ENCODE measurements around the gene PGF.

The PGF gene

DNA sequence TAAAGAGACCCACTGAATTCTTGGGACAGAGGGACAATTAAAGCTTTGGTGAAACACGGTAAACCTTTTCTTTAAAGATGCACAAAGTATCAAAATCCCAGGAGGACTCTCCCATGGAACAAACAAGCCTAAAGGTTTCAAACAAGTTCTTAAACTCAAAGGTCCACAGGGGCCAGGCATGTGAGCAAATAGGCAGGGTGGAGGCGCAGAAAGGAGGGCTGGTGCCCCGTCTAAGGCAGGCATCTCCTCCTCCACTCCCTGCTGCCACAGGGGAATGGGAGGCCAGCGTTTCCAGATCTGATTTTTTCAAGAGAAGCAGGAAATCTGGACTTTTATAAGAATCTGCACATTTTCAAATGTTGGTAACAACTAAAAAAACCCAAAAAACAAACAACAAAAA is 40.0 kb downstream of the PGF start:
- Histone ChIP-seq H3K4me3 (no peak overlapping the region), H3K4me1 (peaks cover 0 to 31% (median 20%) of the 10 kb centered on the region in 4 donors), H3K36me3 (peaks cover 0 to 8% (median 7%) of the 10 kb centered on the region in 3 donors), H3K27ac (no peak overlapping the region), H3K9me3 (no peaks in the 10 kb centered on the region), H3K27me3 (no peaks in the 10 kb centered on the region)
- DNase-seq: peak in 1 of 2 donors; percentile 29
- intact Hi-C loops (cut with DNase I; ENCODE audit: low total_unique reads): no loop called here
- TF ChIP-seq, protein P1, sequence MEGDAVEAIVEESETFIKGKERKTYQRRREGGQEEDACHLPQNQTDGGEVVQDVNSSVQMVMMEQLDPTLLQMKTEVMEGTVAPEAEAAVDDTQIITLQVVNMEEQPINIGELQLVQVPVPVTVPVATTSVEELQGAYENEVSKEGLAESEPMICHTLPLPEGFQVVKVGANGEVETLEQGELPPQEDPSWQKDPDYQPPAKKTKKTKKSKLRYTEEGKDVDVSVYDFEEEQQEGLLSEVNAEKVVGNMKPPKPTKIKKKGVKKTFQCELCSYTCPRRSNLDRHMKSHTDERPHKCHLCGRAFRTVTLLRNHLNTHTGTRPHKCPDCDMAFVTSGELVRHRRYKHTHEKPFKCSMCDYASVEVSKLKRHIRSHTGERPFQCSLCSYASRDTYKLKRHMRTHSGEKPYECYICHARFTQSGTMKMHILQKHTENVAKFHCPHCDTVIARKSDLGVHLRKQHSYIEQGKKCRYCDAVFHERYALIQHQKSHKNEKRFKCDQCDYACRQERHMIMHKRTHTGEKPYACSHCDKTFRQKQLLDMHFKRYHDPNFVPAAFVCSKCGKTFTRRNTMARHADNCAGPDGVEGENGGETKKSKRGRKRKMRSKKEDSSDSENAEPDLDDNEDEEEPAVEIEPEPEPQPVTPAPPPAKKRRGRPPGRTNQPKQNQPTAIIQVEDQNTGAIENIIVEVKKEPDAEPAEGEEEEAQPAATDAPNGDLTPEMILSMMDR (IDR thresholded peaks at IDR 0.05): no peak

DNA sequence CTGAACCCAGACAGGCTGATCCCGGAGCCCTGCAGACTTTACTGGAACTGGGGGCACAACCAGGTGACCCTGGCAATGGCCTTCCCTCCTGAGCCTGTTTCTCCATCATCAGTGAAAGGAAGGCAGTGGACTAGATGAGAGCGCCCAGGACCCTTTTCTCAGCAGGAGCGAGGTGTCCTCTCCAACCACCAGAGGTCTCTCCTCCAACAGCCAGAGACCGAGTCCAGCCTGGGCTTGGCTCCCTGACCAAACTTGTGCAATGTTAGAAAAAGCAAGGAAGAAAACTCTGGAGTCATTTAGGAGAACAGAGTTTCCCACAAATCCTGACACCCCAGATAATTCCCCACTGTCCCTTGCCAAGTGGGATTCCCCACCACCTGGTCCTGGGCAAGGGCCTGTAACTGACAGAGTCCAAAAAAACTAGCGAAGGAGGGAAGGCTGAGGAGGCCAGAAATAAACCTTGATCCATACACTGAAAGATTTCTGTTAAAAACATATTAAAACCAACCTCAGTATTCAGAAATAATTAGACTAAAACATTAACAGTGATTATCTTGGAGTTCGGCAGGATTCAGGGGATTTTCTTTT is 41.3 kb downstream of the PGF start:
- peaks cover 0 to 2% (median 1%) of the 10 kb centered on the region in 3 donors for H3K36me3 ChIP-seq
- H3K27ac ChIP-seq: peak overlapping the region; percentile 28 to 49
- DNase-seq: peak; percentile 86 to 88
- no peaks in the 10 kb centered on the region for H3K27me3 ChIP-seq
- TF ChIP-seq, protein P1 (IDR thresholded peaks at IDR 0.05): peak; percentile 80 to 82
- H3K9me3 ChIP-seq: no peaks in the 10 kb centered on the region
- peaks cover 0 to 36% (median 20%) of the 10 kb centered on the region in 4 donors for H3K4me1 ChIP-seq
- H3K4me3 ChIP-seq: no peak overlapping the region
- intact Hi-C loops (cut with DNase I; ENCODE audit: low total_unique reads): no loop called here

DNA sequence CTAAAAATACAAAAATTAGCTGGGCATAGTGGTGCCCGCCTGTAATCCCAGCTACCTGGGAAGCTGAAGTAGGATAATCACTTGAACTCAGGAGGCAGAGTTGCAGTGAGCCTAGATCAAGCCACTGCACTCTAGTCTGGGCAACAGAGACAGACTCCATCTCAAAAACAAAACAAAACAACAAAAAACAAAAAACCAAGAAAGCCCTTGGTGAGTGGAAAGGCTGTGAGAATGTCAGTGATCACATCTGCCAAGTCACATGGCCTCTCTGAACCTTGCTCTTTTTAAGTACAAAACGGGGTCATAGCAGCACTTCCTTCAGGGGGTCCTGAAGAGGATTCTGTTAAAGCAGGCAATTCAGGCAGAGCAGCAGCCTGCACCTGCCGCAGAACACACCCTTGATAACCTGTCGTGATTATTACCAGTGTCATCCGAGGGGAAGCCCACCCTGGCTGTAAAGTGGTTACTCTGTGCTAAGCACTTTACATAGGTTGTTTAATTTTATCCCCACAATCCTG is 41.9 kb downstream of the PGF start:
- TF ChIP-seq, protein P1 (IDR thresholded peaks at IDR 0.05): no peak
- Histone ChIP-seq H3K27ac (no peak overlapping the region), H3K36me3 (no peaks in the 10 kb centered on the region), H3K9me3 (no peaks in the 10 kb centered on the region), H3K27me3 (no peaks in the 10 kb centered on the region), H3K4me1 (peaks cover 0 to 34% (median 18%) of the 10 kb centered on the region in 4 donors), H3K4me3 (no peak overlapping the region)
- intact Hi-C loops (cut with DNase I; ENCODE audit: low total_unique reads): no loop called here
- no peak for DNase-seq

DNA sequence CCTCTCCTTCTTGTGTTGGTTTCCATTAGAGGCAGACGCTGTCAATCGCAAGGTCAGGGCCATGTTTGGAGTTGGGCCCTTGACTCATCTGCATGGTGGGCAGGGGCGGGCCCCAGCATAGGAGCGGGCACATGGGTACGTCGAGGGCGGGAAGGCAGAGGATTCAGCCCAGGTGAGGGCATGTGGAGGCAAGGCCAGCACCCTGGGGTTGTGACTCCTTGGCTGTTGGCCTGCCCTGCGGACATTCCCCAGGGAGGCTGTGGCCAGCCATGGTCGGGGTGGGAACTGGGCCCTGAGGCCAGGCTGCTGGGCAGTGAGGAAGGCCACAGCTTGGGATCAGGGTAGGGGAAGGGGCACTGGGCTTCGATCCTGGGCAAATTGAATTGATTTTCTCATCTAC is 42.6 kb downstream of the PGF start:
- Histone ChIP-seq H3K36me3 (no peaks in the 10 kb centered on the region), H3K27me3 (no peaks in the 10 kb centered on the region), H3K4me3 (no peak overlapping the region), H3K4me1 (peaks cover 0 to 33% (median 16%) of the 10 kb centered on the region in 4 donors), H3K9me3 (no peaks in the 10 kb centered on the region), H3K27ac (no peak overlapping the region)
- intact Hi-C loops (cut with DNase I; ENCODE audit: low total_unique reads): no loop called here
- DNase-seq: peak in 1 of 2 donors; percentile 55
- TF ChIP-seq, protein P1 (IDR thresholded peaks at IDR 0.05): no peak

DNA sequence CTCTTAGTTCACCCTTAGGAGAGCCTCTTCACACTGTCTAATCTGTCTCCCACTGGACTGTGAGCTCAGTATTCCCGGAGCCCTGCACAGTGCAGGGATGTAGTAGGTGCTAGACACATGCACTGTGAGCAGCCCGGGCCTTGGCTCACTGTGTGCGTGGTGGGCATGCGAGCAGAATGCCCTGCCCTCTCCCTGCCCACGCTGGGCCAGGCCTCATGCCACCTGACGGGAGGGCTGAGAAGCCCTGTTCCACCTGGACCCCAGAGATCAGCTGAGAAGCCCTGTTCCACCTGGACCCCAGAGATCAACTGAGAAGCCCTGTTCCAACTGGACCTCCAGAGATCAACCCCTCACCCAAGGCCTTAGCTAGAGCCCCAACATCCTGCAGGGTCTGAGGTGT is 43.3 kb downstream of the PGF start:
- no peak overlapping the region for H3K27ac ChIP-seq
- peaks cover 0 to 33% (median 14%) of the 10 kb centered on the region in 4 donors for H3K4me1 ChIP-seq
- H3K9me3 ChIP-seq: no peaks in the 10 kb centered on the region
- H3K4me3 ChIP-seq: no peak overlapping the region
- TF ChIP-seq, protein P1 (IDR thresholded peaks at IDR 0.05): no peak
- intact Hi-C loops (cut with DNase I; ENCODE audit: low total_unique reads): no loop called here
- peak in 1 of 2 donors; percentile 42 for DNase-seq
- H3K36me3 ChIP-seq: no peaks in the 10 kb centered on the region
- H3K27me3 ChIP-seq: no peaks in the 10 kb centered on the region

Measured in tibial artery (tissue), 4 donors.